Measurements from ENCODE around the gene ATP6V0A1. TPM values are rescaled to one million over a fixed set of nuclear protein-coding genes. Genes with fewer than 3 reads are reported as not detected.

Gene ATP6V0A1
- total RNA-seq, 1 donor from 2014 or later = 27.7 TPM

Other genes with a start within 250 kb of the ATP6V0A1 start
- gene STAT5B, start 182.5 kb upstream of the ATP6V0A1 start, total RNA-seq = 156 TPM in 2 replicates
- 160 and 170 TPM in 2 replicates for gene STAT5A, start 170.4 kb upstream of the ATP6V0A1 start, total RNA-seq
- gene STAT3, start 70.4 kb upstream of the ATP6V0A1 start, total RNA-seq = 230 and 240 TPM in 2 replicates
- gene CAVIN1, start 35.6 kb upstream of the ATP6V0A1 start, total RNA-seq = 1.9 TPM in 2 replicates
- 19.6 and 22.2 TPM in 2 replicates for gene NAGLU, start 77.4 kb downstream of the ATP6V0A1 start, total RNA-seq
- 0.34 and 0.59 TPM in 2 replicates for gene HSD17B1, start 94.0 kb downstream of the ATP6V0A1 start, total RNA-seq
- 74.3 and 80.3 TPM in 2 replicates for gene COASY, start 103.3 kb downstream of the ATP6V0A1 start, total RNA-seq
- 72.9 and 75.0 TPM in 2 replicates for gene MLX, start 108.2 kb downstream of the ATP6V0A1 start, total RNA-seq
- gene PSMC3IP, start 118.9 kb downstream of the ATP6V0A1 start, total RNA-seq = 17.3 and 18.0 TPM in 2 replicates
- gene RETREG3, start 150.5 kb downstream of the ATP6V0A1 start, total RNA-seq = 73.4 and 75.5 TPM in 2 replicates
- 54.7 and 60.5 TPM in 2 replicates for gene TUBG1, start 150.8 kb downstream of the ATP6V0A1 start, total RNA-seq
- 8.1 and 9.4 TPM in 2 replicates for gene TUBG2, start 200.4 kb downstream of the ATP6V0A1 start, total RNA-seq
- gene PLEKHH3, start 218.1 kb downstream of the ATP6V0A1 start, total RNA-seq = 0.61 and 1.8 TPM in 2 replicates
- gene CCR10, start 223.0 kb downstream of the ATP6V0A1 start, total RNA-seq = 0.81 and 1.0 TPM in 2 replicates
- gene CNTNAP1, start 223.7 kb downstream of the ATP6V0A1 start, total RNA-seq = 2.2 and 2.8 TPM in 2 replicates